GM12878 (cell line): ENCODE measurements around the gene CAVIN1. TPM values are rescaled to one million over a fixed set of nuclear protein-coding genes. Genes with fewer than 3 reads are reported as not detected.
A peak's percentile ranks its signal among the peaks of the same experiment; 100 is the strongest.

ENCODE experiments used
- ATAC-seq: fragments of 200-7000 bp; cut with Tn5 transposase; 3 replicates; pipeline ENCODE4 v1.9.1; 2020; ENCODE audit warnings: mild to moderate bottlenecking, moderate library complexity
- BruUV-seq: library from RNA; stranded (reverse); fragments of 400-500 nt; replicated peaks from 2 replicates; lab custom pipeline; 2021; lab: Mats Ljungman, UMichigan
- CTCF ChIA-PET: fragments of 300-600 bp; sonication (Branson Sonifier 250); formaldehyde crosslinking; extraction: SDS; loops from one replicate; lab custom pipeline; 2021; ENCODE audit warnings: inconsistent platforms; lab: Yijun Ruan, JAX
- POLR2A ChIA-PET: fragments of 350-600 bp; formaldehyde crosslinking; extraction: SDS; loops from one replicate; lab custom pipeline; 2021; ENCODE audit warnings: inconsistent platforms; lab: Charles Lee
- RAD21 ChIA-PET: fragments of 300-600 bp; sonication (Branson Sonifier 250); formaldehyde crosslinking; loops from one replicate; lab custom pipeline; 2023; ENCODE audit warnings: antibody characterized with exemption; ENCODE audit not compliant: unreplicated experiment; lab: Charles Lee
- SMC1A ChIA-PET: fragments of 300-600 bp; sonication (Branson Sonifier 250); formaldehyde crosslinking; loops from one replicate; lab custom pipeline; 2023; ENCODE audit not compliant: unreplicated experiment, uncharacterized antibody; lab: Charles Lee
- DNase-seq: peaks from one replicate; pipeline ENCODE4 v3.0.0-alpha.2; 2011; ENCODE audit warnings: low read depth, low spot score
- FAIRE-seq: peaks from 3 replicates; lab custom pipeline; 2011; peaks lifted over from hg19 to GRCh38; lab: Jason Lieb, UNC
- H2AFZ ChIP-seq: 2 replicates; pipeline ENCODE4 v1.6.0; 2011; ENCODE audit warnings: low read depth, low read length, control low read depth; ENCODE audit not compliant: control insufficient read depth
- H3K27ac ChIP-seq: 2 replicates; pipeline ENCODE4 v1.5.1; 2011; ENCODE audit warnings: control low read depth; ENCODE audit not compliant: control insufficient read depth, insufficient read depth
- H3K27me3 ChIP-seq, 2 experiments: replicated peaks in 1 of 2; 2 replicates each; pipeline versions ENCODE4 v1.6.0 to v1.6.1; 2011; ENCODE audit warnings: low read length in 1 of 2; ENCODE audit not compliant: control insufficient read depth in 2 of 2, insufficient read depth in 2 of 2
- H3K36me3 ChIP-seq, 2 experiments: 2 replicates each; pipeline ENCODE4 v1.5.1; 2011; ENCODE audit warnings: low read length in 1 of 2; ENCODE audit not compliant: control insufficient read depth in 2 of 2, insufficient read depth in 2 of 2
- H3K4me1 ChIP-seq: 2 replicates; pipeline ENCODE4 v1.6.1; 2011; ENCODE audit warnings: mild to moderate bottlenecking, low read length, moderate library complexity, mixed read lengths; ENCODE audit not compliant: control insufficient read depth, insufficient read depth
- H3K4me2 ChIP-seq: 2 replicates; pipeline ENCODE4 v1.6.0; 2011; ENCODE audit warnings: control low read depth; ENCODE audit not compliant: control insufficient read depth, insufficient read depth
- H3K4me3 ChIP-seq: fragments of 200-600 bp; sonication (generic); 2 replicates; pipeline ENCODE4 v1.5.1; 2016
- H3K79me2 ChIP-seq: 2 replicates; pipeline ENCODE4 v1.6.0; 2011; ENCODE audit warnings: low read length; ENCODE audit not compliant: control insufficient read depth, insufficient read depth
- H3K9ac ChIP-seq: 2 replicates; pipeline ENCODE4 v1.8.0; 2011; ENCODE audit warnings: low read length, control low read depth, mixed read lengths; ENCODE audit not compliant: control insufficient read depth, insufficient read depth
- H3K9me3 ChIP-seq: replicated peaks from 3 replicates; pipeline ENCODE4 v1.5.1; 2011; ENCODE audit warnings: mild to moderate bottlenecking, low read length; ENCODE audit not compliant: control insufficient read depth, insufficient read depth
- H4K20me1 ChIP-seq: 2 replicates; pipeline ENCODE4 v1.6.0; 2011; ENCODE audit not compliant: control insufficient read depth, insufficient read depth
- ASH2L ChIP-seq: fragments of 300-600, 200-600 bp; sonication (generic); IDR thresholded peaks from 2 replicates; pipeline ENCODE4 v1.6.1; 2017; ENCODE audit warnings: low read depth, mild to moderate bottlenecking, borderline replicate concordance
- ATF7 ChIP-seq: fragments of 450-650 bp; IDR thresholded peaks from 2 replicates; pipeline ENCODE4 v1.6.1; 2016; ENCODE audit warnings: low read depth, mild to moderate bottlenecking
- CREB1 ChIP-seq: IDR thresholded peaks from 2 replicates; pipeline ENCODE4 v1.6.1; 2012; ENCODE audit warnings: low read depth, mild to moderate bottlenecking, inconsistent platforms
- IKZF2 ChIP-seq, 2 experiments: fragments of 450-650 bp; IDR thresholded peaks; 2 replicates each; pipeline ENCODE4 v1.6.1; 2017; ENCODE audit warnings: mild to moderate bottlenecking in 2 of 2, moderate library complexity in 2 of 2
- JUNB ChIP-seq: IDR thresholded peaks from 2 replicates; pipeline ENCODE4 v1.6.1; 2016; ENCODE audit warnings: antibody characterized with exemption, mild to moderate bottlenecking
- KLF5 ChIP-seq: fragments of 450-650 bp; IDR thresholded peaks from 2 replicates; pipeline ENCODE4 v1.6.1; 2014; ENCODE audit warnings: mild to moderate bottlenecking; ENCODE audit not compliant: partially characterized antibody
- MTA2 ChIP-seq: fragments of 450-650 bp; IDR thresholded peaks from 2 replicates; pipeline ENCODE4 v1.6.1; 2016; ENCODE audit warnings: low read depth, mild to moderate bottlenecking, moderate library complexity
- NBN ChIP-seq: fragments of 450-650 bp; IDR thresholded peaks from 2 replicates; pipeline ENCODE4 v1.6.1; 2016
- PAX5 ChIP-seq: IDR thresholded peaks from 2 replicates; pipeline ENCODE4 v1.6.1; 2011; ENCODE audit warnings: low read depth, low read length, borderline replicate concordance
- POLR2AphosphoS2 ChIP-seq: IDR thresholded peaks from 2 replicates; pipeline ENCODE4 v1.6.1; 2011; ENCODE audit warnings: low read depth, mild to moderate bottlenecking, low read length, improper control_type of control experiment, moderate library complexity
- POU2F2 ChIP-seq: IDR thresholded peaks from 3 replicates; pipeline ENCODE4 v1.6.1; 2011; ENCODE audit warnings: low read depth, mild to moderate bottlenecking, low read length, borderline replicate concordance
- RFX5 ChIP-seq: IDR thresholded peaks from 2 replicates; pipeline ENCODE4 v1.6.1; 2011; ENCODE audit warnings: low read depth, low read length, improper control_type of control experiment
- SKIL ChIP-seq: fragments of 450-650 bp; IDR thresholded peaks from 2 replicates; pipeline ENCODE4 v1.6.1; 2017; ENCODE audit warnings: mild to moderate bottlenecking, low read depth, inconsistent platforms; ENCODE audit not compliant: poor library complexity, severe bottlenecking
- SRF ChIP-seq, 2 experiments: IDR thresholded peaks; 2 replicates each; pipeline ENCODE4 v1.6.1; 2011; ENCODE audit warnings: low read depth in 2 of 2, low read length in 2 of 2, mild to moderate bottlenecking in 1 of 2, moderate library complexity in 1 of 2
- WGBS: methylation state at CpG from one replicate; pipeline ENCODE4 v1.1.6; 2016; ENCODE audit warnings: low lambda C conversion rate; ENCODE audit not compliant: insufficient replicate concordance, insufficient coverage; ENCODE audit errors: missing lambda C conversion rate; 5-methylcytosine and 5-hydroxymethylcytosine counted together
- in situ Hi-C: fragments of 300-500 bp; cut with MboI; formaldehyde crosslinking; loops from 9 replicates; pipeline ENCODE4 v1.14.3; 2018; ENCODE audit warnings: mixed read lengths
- intact Hi-C: fragments of 100-400 bp; cut with micrococcal nuclease; formaldehyde crosslinking; loops from one replicate; pipeline ENCODE4 v1.14.2; 2022; ENCODE audit not compliant: unreplicated experiment
- polyA plus RNA-seq, 11 experiments: library from polyadenylated mRNA; depleted of rRNA in 4 of 11; unstranded in 6 of 11; stranded (reverse) in 5 of 11; fragments of >200 nt; fragmentation: Nextera tagmentation in 4 of 11; fragmentation: Illumina TruSeq in 1 of 11; extraction: Ambion mirVana in 4 of 11; extraction: Trizol in 1 of 11; gene quantifications; 1 replicate in 1 of 11; 2 replicates in 10 of 11; pipeline versions ENCODE4 v1.2.1 to v1.2.3, GENCODE V29; 2011 to 2016; ENCODE audit warnings: inconsistent platforms in 2 of 11, missing spikeins in 2 of 11, low read depth in 1 of 11
- total RNA-seq, 4 experiments: library from RNA; depleted of rRNA in 3 of 4; stranded (reverse); fragments of >200 nt in 3 of 4; fragmentation: Illumina TruSeq in 1 of 4; extraction: Trizol in 1 of 4; gene quantifications; 2 replicates each; pipeline versions ENCODE4 v1.2.1 to v1.2.3, GENCODE V29; 2013 to 2021
- TF ChIP-seq, protein P1 (sequence below): IDR thresholded peaks from 2 replicates; pipeline ENCODE4 v1.6.1; 2011; ENCODE audit warnings: low read depth, low read length, improper control_type of control experiment, borderline replicate concordance
- TF ChIP-seq, protein P2 (sequence below): IDR thresholded peaks from 2 replicates; pipeline ENCODE4 v1.6.1; 2011; ENCODE audit warnings: mild to moderate bottlenecking, low read depth, low read length, moderate library complexity; ENCODE audit not compliant: insufficient replicate concordance

Gene CAVIN1
- total and polyA plus RNA-seq, 10 of the 15 experiments (the other 5 are each of a cell fraction or from before 2014, with no cell fraction given): 0.03 to 1.1 (median 0.37) TPM

DNA sequence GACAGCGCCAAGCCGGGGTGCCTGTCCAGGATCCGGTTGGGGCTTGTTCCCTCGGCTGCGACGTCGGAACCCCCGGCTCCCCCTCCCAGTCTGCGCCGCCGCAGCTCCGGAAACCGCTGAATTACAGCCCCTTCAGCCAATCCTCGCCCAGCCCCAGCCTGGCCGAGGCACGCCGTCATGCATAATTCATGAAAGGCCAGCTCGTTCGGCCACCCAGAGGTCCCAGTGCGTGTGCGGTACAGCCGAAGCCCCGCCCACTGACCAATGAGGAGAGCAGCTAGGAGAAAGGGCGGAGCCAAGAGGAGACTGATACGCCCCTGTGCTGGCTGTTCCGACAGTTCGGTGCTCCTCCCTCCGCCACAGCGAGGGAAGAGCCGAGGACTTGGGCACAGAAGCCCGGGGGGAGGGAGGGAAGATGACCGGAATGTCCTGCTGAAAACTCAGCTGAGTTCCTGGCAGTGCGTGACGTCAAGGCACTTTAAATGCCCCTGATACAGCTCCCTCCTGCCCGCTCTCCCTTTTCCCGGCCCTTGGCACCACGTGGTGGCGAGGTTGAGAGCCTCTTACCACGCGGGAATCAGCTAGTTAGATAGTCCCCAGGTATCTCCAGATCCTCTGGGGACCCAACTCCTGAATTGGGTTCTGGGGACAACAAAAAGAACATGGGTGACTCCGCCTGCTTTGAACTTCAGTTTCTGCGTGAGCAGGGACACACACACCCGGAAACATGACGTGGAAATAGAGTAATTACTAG lies 34.5 kb downstream of the CAVIN1 start, which contains the start of gene STAT3 (continued):
- TF ChIP-seq POLR2AphosphoS2: peak; percentile 59; the same call in 1 of the 2 replicates
- peak; percentile 99 for TF ChIP-seq NBN
- TF ChIP-seq IKZF2 (IDR thresholded peaks at IDR 0.05): peak; percentile 73 to 80; a peak in 3 of 4 replicates
- TF ChIP-seq SKIL: peak; percentile 76

DNA sequence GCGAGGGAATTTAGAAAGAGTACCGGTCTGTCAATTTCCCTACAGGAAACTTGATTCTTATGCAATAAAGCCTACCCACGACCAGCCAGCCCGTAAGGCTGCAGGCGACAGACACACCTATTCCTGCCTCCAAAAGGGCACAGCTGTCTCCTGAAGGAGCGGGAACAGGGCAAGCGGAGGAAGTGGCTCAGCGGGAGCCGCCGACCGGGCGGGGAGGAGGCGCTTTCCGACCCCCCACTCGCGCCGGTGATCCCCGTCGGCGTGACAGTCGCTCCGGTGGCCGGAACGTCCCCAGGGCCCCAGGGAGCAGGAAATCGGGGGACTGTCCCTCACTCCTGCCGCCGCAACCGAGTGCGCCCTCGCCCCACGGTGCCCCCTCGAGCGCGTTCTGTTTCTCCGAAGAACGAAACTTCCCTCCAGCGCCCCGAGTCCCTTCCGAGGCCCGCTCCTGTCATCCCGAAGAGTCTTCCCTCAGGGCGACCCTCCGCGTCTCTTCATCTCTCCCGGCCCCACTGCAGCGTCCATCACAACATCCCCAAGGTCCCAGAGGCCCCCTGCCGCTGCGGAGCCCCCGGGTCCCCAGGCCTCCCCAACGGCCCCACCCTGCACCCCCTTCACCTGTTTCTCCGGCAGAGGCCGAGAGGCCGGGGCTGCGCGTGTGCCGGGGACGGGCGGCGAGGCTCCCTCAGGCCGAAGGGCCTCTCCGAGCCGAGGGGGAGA lies 35.2 kb downstream of the CAVIN1 start:
- Histone ChIP-seq H3K4me1 (peaks cover 12% of the 10 kb centered on the region), H4K20me1 (no peaks in the 10 kb centered on the region), H2AFZ (peak overlapping the region; percentile 75), H3K9ac (peak overlapping the region; percentile 94), H3K27ac (peak overlapping the region; percentile 95), H3K9me3 (no peaks in the 10 kb centered on the region), H3K36me3 (no peaks in the 10 kb centered on the region), H3K4me3 (peak overlapping the region; percentile 91), H3K79me2 (peaks cover 50% of the 10 kb centered on the region), H3K4me2 (peak overlapping the region; percentile 64), H3K27me3 (no peaks in the 10 kb centered on the region)
- no peak for DNase-seq
- SMC1A ChIA-PET: interaction anchor here (0.6 to 22.3 kb wide), 17 partner anchors 9 to 362 kb away, joined by 3 to 528 read pairs (median 7); no protein-coding TSS in a partner anchor
- FAIRE-seq: no peak
- BruUV-seq: no TSS peak
- intact Hi-C loops (loop anchor here (5.0 kb wide), 2 partner anchors 51 to 66 kb away; no protein-coding TSS in a partner anchor), in situ Hi-C loops (no loop called here)
- 1% methylated on average over 44 of the region's 62 CpGs for WGBS
- CTCF ChIA-PET: interaction anchor here (0.7 to 7.0 kb wide), 16 partner anchors 8 to 190 kb away, joined by 3 to 52 read pairs (median 6); partner anchors contain the start of genes NAGLU and PSMC3IP
- POLR2A ChIA-PET: interaction anchor here (0.6 to 3.6 kb wide), 21 partner anchors 9 to 700 kb away, joined by 3 to 29 read pairs (median 6); partner anchors contain the start of genes DHX58 and STAT5A
- ATAC-seq: peak; percentile 6
- RAD21 ChIA-PET: interaction anchor here (0.7 to 3.4 kb wide), 18 partner anchors 9 to 267 kb away, joined by 3 to 23 read pairs (median 4); partner anchors contain the start of gene KAT2A
- TF ChIP-seq MTA2: no peak
- TF ChIP-seq, protein P1, sequence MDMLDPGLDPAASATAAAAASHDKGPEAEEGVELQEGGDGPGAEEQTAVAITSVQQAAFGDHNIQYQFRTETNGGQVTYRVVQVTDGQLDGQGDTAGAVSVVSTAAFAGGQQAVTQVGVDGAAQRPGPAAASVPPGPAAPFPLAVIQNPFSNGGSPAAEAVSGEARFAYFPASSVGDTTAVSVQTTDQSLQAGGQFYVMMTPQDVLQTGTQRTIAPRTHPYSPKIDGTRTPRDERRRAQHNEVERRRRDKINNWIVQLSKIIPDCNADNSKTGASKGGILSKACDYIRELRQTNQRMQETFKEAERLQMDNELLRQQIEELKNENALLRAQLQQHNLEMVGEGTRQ: no peak
- no peak for TF ChIP-seq NBN
- no peak for TF ChIP-seq RFX5
- TF ChIP-seq, protein P2, sequence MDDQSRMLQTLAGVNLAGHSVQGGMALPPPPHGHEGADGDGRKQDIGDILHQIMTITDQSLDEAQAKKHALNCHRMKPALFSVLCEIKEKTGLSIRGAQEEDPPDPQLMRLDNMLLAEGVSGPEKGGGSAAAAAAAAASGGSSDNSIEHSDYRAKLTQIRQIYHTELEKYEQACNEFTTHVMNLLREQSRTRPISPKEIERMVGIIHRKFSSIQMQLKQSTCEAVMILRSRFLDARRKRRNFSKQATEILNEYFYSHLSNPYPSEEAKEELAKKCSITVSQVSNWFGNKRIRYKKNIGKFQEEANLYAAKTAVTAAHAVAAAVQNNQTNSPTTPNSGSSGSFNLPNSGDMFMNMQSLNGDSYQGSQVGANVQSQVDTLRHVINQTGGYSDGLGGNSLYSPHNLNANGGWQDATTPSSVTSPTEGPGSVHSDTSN: no peak
- no peak for TF ChIP-seq PAX5
- no peak for TF ChIP-seq JUNB
- TF ChIP-seq CREB1: no peak
- no peak for TF ChIP-seq KLF5
- TF ChIP-seq IKZF2 (IDR thresholded peaks at IDR 0.05): 0 out of 4 replicates have a peak, but pooled peaks of 1 of the 2 experiments have one; percentile 26
- TF ChIP-seq SRF (IDR thresholded peaks at IDR 0.05; ENCODE audit: low read depth in 2 of 2, low read length in 2 of 2): no peak
- no peak for TF ChIP-seq POU2F2
- TF ChIP-seq ATF7: no peak
- TF ChIP-seq ASH2L: 0 out of 2 replicates have a peak, but pooled peaks have one; percentile 31
